Kidney (tissue), 14 donors: Measurements from ENCODE around the gene NOD2. TPM values are rescaled to one million over a fixed set of nuclear protein-coding genes. Genes with fewer than 3 reads are reported as not detected.

Experiments used
- DNase-seq, 5 donors: peaks; one replicate each; pipeline ENCODE4 v3.0.0-alpha.2; 2013 to 2020
- FAIRE-seq: peaks from 2 replicates; lab custom pipeline; 2012; peaks lifted over from hg19 to GRCh38; lab: Jason Lieb, UNC
- H3K27ac ChIP-seq, 2 donors: one replicate each; pipeline ENCODE4 v1.7.0; 2013; ENCODE audit warnings: low read depth in 2 of 2, low read length in 2 of 2, inconsistent platforms in 1 of 2
- H3K27me3 ChIP-seq: one replicate; pipeline ENCODE4 v1.7.1; 2013; ENCODE audit warnings: low read length, inconsistent platforms; ENCODE audit not compliant: control insufficient read depth, insufficient read depth
- H3K36me3 ChIP-seq, 3 donors: one replicate each; pipeline versions ENCODE4 v1.7.0 to v1.7.1; 2013; ENCODE audit warnings: low read length in 3 of 3, control low read depth in 1 of 3, inconsistent platforms in 1 of 3; ENCODE audit not compliant: insufficient read depth in 3 of 3, control insufficient read depth in 2 of 3
- H3K4me1 ChIP-seq, 3 donors: one replicate each; pipeline versions ENCODE4 v1.7.0 to v1.7.1; 2013; ENCODE audit warnings: low read length in 3 of 3, inconsistent platforms in 1 of 3, low read depth in 1 of 3; ENCODE audit not compliant: control insufficient read depth in 2 of 3, insufficient read depth in 2 of 3
- H3K4me3 ChIP-seq, 3 donors: one replicate each; pipeline versions ENCODE4 v1.7.0 to v1.8.1; 2013; ENCODE audit warnings: low read length in 3 of 3, control low read depth in 1 of 3, inconsistent platforms in 1 of 3
- H3K9ac ChIP-seq, 3 donors: one replicate each; pipeline versions ENCODE4 v1.7.0 to v1.7.1; 2013; ENCODE audit warnings: low read length in 3 of 3, control low read depth in 1 of 3, inconsistent platforms in 1 of 3
- H3K9me3 ChIP-seq, 3 donors: one replicate each; pipeline versions ENCODE4 v1.7.0 to v1.7.1; 2013; ENCODE audit warnings: low read length in 3 of 3, control low read depth in 1 of 3, inconsistent platforms in 1 of 3; ENCODE audit not compliant: control insufficient read depth in 2 of 3, insufficient read depth in 1 of 3
- intact Hi-C: fragments of 100-400 bp; cut with DNase I; formaldehyde crosslinking; loops from one replicate; pipeline ENCODE4 v1.11.1; 2022
- polyA plus RNA-seq: library from polyadenylated mRNA; stranded (reverse); fragments of 350-450 nt; fragmentation: Illumina TruSeq; extraction: RNeasy Lipid Tissue Mini Kit (QIAGEN cat#74804); gene quantifications from one replicate; pipeline ENCODE4 v1.2.3, GENCODE V29; 2014; ENCODE audit warnings: low read depth, low replicate concordance; ENCODE audit not compliant: insufficient read depth
- total RNA-seq: library from RNA; stranded (reverse); fragmentation: NEBNext Ultra II Directional; extraction: Animal tissue kit (Norgen Biotek cat#: 25700); gene quantifications from one replicate; pipeline ENCODE4 v1.2.1, GENCODE V29; 2021
- TF ChIP-seq, protein P1 (sequence below): IDR thresholded peaks from 3 replicates; pipeline ENCODE4 v1.5.1; 2012; ENCODE audit warnings: mild to moderate bottlenecking, moderate library complexity, borderline replicate concordance; ENCODE audit not compliant: insufficient read depth; ENCODE audit errors: extremely low read depth
- donor health status: control.
- donor health status: control.
- donor health status: control.
- donor health status: control.
- donor health status: control.
- donor health status: DM: yes; HTN: yes; CAD: no.
- donor health status: Normal renal cell carcinoma (clear cell type).

NOD2 gene
- total and polyA plus RNA-seq, 2 donors from 2014 or later: 0.22 to 3.6 TPM

DNA sequence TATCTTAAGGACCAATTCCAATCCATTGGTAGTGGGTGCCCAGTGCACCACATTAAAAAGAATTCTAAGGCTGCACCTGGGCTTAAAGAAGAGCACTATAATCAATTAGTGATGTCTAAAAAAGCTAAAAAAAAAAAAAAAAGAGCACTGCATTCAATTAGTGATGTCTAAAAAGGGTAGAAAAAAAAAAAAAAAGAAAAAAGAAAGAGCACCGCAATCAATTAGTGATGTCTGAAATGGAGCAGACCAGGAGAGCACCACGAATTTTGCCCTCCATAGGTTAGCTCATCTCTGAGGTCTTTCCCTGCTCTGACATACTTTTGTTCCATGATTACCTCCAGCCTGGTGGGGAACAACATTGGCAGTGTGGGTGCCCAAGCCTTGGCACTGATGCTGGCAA is 29.6 kb downstream of the NOD2 start:
- H3K27me3 ChIP-seq: no peaks in the 10 kb centered on the region
- no peak for FAIRE-seq
- intact Hi-C loops: no loop called here

DNA sequence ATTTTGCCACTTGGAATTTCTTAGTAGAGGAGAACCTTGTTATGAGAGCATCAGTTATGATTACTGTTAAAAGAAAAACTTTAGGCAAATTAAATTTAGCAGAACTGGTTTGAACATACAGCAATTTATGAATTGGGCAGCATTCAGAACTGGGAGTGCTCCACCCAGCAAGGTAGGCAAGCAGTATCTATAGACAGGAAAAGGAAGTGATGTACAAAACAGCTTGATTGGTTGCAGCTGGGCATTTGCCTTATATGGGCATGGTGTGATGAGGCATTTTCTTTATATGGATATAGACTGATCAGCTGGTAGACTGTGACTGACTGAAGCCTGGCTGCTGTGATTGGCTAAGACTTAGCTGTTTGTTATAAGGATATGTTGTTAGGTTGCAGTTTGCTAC is 30.9 kb downstream of the NOD2 start:
- H3K27me3 ChIP-seq: no peaks in the 10 kb centered on the region
- H3K4me3 ChIP-seq: no peak overlapping the region
- H3K9me3 ChIP-seq: no peaks in the 10 kb centered on the region
- no peaks in the 10 kb centered on the region for H3K36me3 ChIP-seq
- H3K9ac ChIP-seq: no peak overlapping the region
- FAIRE-seq (no peak), DNase-seq (no peak)
- TF ChIP-seq, protein P1, sequence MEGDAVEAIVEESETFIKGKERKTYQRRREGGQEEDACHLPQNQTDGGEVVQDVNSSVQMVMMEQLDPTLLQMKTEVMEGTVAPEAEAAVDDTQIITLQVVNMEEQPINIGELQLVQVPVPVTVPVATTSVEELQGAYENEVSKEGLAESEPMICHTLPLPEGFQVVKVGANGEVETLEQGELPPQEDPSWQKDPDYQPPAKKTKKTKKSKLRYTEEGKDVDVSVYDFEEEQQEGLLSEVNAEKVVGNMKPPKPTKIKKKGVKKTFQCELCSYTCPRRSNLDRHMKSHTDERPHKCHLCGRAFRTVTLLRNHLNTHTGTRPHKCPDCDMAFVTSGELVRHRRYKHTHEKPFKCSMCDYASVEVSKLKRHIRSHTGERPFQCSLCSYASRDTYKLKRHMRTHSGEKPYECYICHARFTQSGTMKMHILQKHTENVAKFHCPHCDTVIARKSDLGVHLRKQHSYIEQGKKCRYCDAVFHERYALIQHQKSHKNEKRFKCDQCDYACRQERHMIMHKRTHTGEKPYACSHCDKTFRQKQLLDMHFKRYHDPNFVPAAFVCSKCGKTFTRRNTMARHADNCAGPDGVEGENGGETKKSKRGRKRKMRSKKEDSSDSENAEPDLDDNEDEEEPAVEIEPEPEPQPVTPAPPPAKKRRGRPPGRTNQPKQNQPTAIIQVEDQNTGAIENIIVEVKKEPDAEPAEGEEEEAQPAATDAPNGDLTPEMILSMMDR: no peak
- intact Hi-C loops: no loop called here
- H3K4me1 ChIP-seq: no peaks in the 10 kb centered on the region
- H3K27ac ChIP-seq: no peak overlapping the region

More for the DNA sequence above, 29.6 kb downstream of the NOD2 start:
- DNase-seq: no peak
- H3K36me3 ChIP-seq: no peaks in the 10 kb centered on the region
- no peak overlapping the region for H3K27ac ChIP-seq
- TF ChIP-seq, protein P1: no peak
- no peaks in the 10 kb centered on the region for H3K9me3 ChIP-seq
- H3K4me1 ChIP-seq: no peaks in the 10 kb centered on the region
- H3K9ac ChIP-seq: no peak overlapping the region
- H3K4me3 ChIP-seq: no peak overlapping the region

DNA sequence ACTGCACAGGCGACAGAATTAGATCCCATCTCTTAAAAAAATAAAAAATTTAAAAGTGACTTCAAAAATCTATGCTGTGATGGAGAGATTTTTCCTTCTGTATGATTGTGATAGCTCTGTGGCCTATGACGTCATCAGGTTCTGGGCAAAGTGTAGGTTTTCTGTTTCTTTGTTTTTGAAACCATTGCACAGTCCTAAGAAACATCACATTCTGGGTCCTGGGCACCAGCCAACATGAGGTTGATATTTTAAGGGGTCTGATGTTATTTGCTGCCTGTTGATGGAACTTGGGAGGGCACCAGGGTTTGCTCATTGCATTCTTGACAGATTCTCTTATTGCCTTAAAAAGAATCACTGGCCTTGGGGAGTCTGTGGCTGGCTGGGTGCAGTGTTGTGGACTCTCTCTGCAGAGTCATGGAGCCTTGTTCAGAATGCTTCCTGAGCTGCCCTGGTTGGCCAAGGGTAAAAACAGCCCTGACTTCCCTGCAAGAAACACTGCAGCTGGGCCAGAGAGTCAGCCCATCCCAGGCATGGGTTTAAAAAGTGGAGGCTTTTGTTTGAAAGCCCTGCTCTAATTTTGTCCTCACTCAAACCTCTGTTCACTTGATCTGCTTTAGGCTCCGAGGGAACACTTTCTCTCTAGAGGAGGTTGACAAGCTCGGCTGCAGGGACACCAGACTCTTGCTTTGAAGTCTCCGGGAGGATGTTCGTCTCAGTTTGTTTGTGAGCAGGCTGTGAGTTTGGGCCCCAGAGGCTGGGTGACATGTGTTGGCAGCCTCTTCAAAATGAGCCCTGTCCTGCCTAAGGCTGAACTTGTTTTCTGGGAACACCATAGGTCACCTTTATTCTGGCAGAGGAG is 38.0 kb downstream of the NOD2 start:
- H3K9ac ChIP-seq: no peak overlapping the region
- no peak overlapping the region for H3K4me3 ChIP-seq
- DNase-seq: no peak
- no peak overlapping the region for H3K27ac ChIP-seq
- no peaks in the 10 kb centered on the region for H3K27me3 ChIP-seq
- FAIRE-seq: no peak
- no peaks in the 10 kb centered on the region for H3K9me3 ChIP-seq
- TF ChIP-seq, protein P1: no peak
- intact Hi-C loops: no loop called here
- no peaks in the 10 kb centered on the region for H3K36me3 ChIP-seq
- H3K4me1 ChIP-seq: no peaks in the 10 kb centered on the region
